Peyer's patch (tissue), 4 donors: ENCODE results near the gene ERF. TPM values are rescaled to one million over a fixed set of nuclear protein-coding genes. Genes with fewer than 3 reads are reported as not detected.
A peak's percentile ranks its signal among the peaks of the same experiment; 100 is the strongest.

Experiments used
- DNase-seq, 3 donors: peaks; one replicate each; pipeline ENCODE4 v3.0.0-alpha.2; 2017 to 2019
- H3K27ac ChIP-seq, 4 donors: fragments of 200-600 bp; sonication (generic); one replicate each; pipeline ENCODE4 v1.5.1; 2016 to 2019
- H3K27me3 ChIP-seq, 2 donors: fragments of 200-600 bp; sonication (generic); one replicate each; pipeline ENCODE4 v1.5.1; 2019
- H3K36me3 ChIP-seq, 3 donors: fragments of 200-600 bp; sonication (generic); one replicate each; pipeline ENCODE4 v1.5.1; 2016 to 2019
- H3K4me1 ChIP-seq, 4 donors: fragments of 200-600 bp; sonication (generic); one replicate each; pipeline ENCODE4 v1.5.1; 2016 to 2019
- H3K4me3 ChIP-seq, 4 donors: fragments of 200-600 bp; sonication (generic); 1 replicate in 3 of 4; 2 replicates in 1 of 4; pipeline ENCODE4 v1.5.1; 2016 to 2019; ENCODE audit warnings: mild to moderate bottlenecking in 1 of 4
- H3K9me3 ChIP-seq, 4 donors: fragments of 200-600 bp; sonication (generic); one replicate each; pipeline ENCODE4 v1.5.1; 2016 to 2019; ENCODE audit warnings: mild to moderate bottlenecking in 1 of 4
- CTCF ChIP-seq, 6 experiments: fragments of 450-650 bp in 4 of 6; fragments of 200-600 bp in 2 of 6; sonication (generic) in 1 of 6; IDR thresholded peaks; one replicate each; pipeline ENCODE4 v1.5.1; 2017 to 2019; ENCODE audit warnings: antibody characterized with exemption in 6 of 6, mild to moderate bottlenecking in 3 of 6, moderate library complexity in 1 of 6
- POLR2A ChIP-seq, 2 donors: fragments of 450-650 bp; IDR thresholded peaks; one replicate each; pipeline ENCODE4 v1.5.1; 2017; ENCODE audit warnings: antibody characterized with exemption in 2 of 2, mild to moderate bottlenecking in 2 of 2, moderate library complexity in 2 of 2
- total RNA-seq, 4 donors: library from RNA; depleted of rRNA; stranded (reverse); fragments of >200 nt; gene quantifications; one replicate each; pipeline ENCODE4 v1.1.0, GENCODE V29; 2016

The ERF gene
- total RNA-seq, 4 donors from 2014 or later: 13.2 to 85.4 (median 49.3) TPM

GRCh38 chr19:42198676-42199439, 56.1 kb downstream of the ERF start:
- Histone ChIP-seq H3K27me3 (no peaks in the 10 kb centered on the region), H3K4me1 (peaks cover 0 to 64% (median 41%) of the 10 kb centered on the region in 4 donors), H3K9me3 (no peaks in the 10 kb centered on the region), H3K4me3 (peak overlapping the region; percentile 16 to 41 (median 20)), H3K36me3 (peaks cover 0 to 68% (median 0%) of the 10 kb centered on the region in 3 donors), H3K27ac (peak overlapping the region; percentile 66 to 93 (median 78))
- TF ChIP-seq POLR2A (IDR thresholded peaks at IDR 0.05) (no peak), CTCF (IDR thresholded peaks at IDR 0.05) (no peak)
- peak in 2 of 3 donors; percentile 92 to 93 for DNase-seq

Other genes starting within 250 kb of the ERF start
- 1 to 10 TPM in 2 of 4 donors, under 1 TPM in 2; 0.57 to 7.4 (median 0.89) TPM for gene GRIK5, start 184.9 kb downstream of the ERF start, total RNA-seq
- 10 to 100 TPM; 11.0 to 24.2 (median 17.0) TPM for gene ZNF574, start 179.0 kb downstream of the ERF start, total RNA-seq
- gene POU2F2, start 122.7 kb downstream of the ERF start, total RNA-seq: 10 to 100 TPM in 1 of 4 donors, 1 to 10 TPM in 2, under 1 TPM in 1; 0.88 to 30.5 (median 3.2) TPM
- 10 to 100 TPM; 20.6 to 60.2 (median 51.6) TPM for gene DEDD2, start 37.5 kb downstream of the ERF start, total RNA-seq
- gene ZNF526, start 34.8 kb downstream of the ERF start, total RNA-seq: 10 to 100 TPM in 3 of 4 donors, 1 to 10 TPM in 1; 9.1 to 14.0 (median 12.3) TPM
- gene GSK3A, start 12.5 kb downstream of the ERF start, total RNA-seq: 10 to 100 TPM; 31.4 to 44.1 (median 41.0) TPM
- gene CIC, start 14.1 kb upstream of the ERF start, total RNA-seq: 10 to 100 TPM; 40.5 to 72.8 (median 67.2) TPM
- gene PRR19, start 47.0 kb upstream of the ERF start, total RNA-seq: 1 to 10 TPM in 2 of 4 donors, not detected in 2; 1.1 TPM
- 10 to 100 TPM in 2 of 4 donors, 1 to 10 TPM in 2; 8.6 to 42.1 (median 10.2) TPM for gene PAFAH1B3, start 47.5 kb upstream of the ERF start, total RNA-seq
- not detected for gene TMEM145, start 58.2 kb upstream of the ERF start, total RNA-seq
- gene MEGF8, start 70.5 kb upstream of the ERF start, total RNA-seq: 10 to 100 TPM; 12.3 to 30.8 (median 22.3) TPM
- gene CNFN, start 135.2 kb upstream of the ERF start, total RNA-seq: 1 to 10 TPM in 1 of 4 donors, not detected in 3; 3.8 TPM
- 10 to 100 TPM; 28.9 to 46.6 (median 34.8) TPM for gene LIPE, start 172.3 kb upstream of the ERF start, total RNA-seq
- not detected for gene CXCL17, start 187.8 kb upstream of the ERF start, total RNA-seq